GM21381 (cell line): ENCODE results near the gene RAB3D.
"Not testable (repeated sequence)": the region's sequence is repeated elsewhere in the genome, so short reads cannot be mapped to it uniquely, and the experiment has no call there.

ENCODE experiments used
- ATAC-seq: cut with Tn5 transposase; IDR thresholded peaks from one replicate; pipeline ENCODE4 v1.9.1; 2021; ENCODE audit warnings: mild to moderate bottlenecking, moderate library complexity; ENCODE audit not compliant: unreplicated experiment

Gene RAB3D

DNA sequence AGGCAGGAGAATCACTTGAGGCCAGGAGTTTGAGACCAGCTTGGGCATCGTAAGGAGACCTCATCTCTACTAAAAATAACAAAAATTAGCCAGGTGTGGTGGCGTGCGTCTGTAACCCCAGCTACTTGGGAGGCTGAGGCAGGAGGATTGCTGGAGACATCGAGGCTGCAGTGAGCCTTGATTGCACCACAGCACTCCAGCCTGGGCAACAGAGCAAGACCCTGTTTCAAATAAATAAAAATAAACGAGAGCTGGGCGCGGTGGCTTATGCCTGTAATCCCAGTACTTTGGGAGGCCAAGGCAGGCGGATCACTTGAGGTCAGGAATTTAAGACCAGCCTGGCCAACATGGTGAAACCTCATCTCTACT is 626 bp upstream of the RAB3D start:
- not testable (repeated sequence) for ATAC-seq

DNA sequence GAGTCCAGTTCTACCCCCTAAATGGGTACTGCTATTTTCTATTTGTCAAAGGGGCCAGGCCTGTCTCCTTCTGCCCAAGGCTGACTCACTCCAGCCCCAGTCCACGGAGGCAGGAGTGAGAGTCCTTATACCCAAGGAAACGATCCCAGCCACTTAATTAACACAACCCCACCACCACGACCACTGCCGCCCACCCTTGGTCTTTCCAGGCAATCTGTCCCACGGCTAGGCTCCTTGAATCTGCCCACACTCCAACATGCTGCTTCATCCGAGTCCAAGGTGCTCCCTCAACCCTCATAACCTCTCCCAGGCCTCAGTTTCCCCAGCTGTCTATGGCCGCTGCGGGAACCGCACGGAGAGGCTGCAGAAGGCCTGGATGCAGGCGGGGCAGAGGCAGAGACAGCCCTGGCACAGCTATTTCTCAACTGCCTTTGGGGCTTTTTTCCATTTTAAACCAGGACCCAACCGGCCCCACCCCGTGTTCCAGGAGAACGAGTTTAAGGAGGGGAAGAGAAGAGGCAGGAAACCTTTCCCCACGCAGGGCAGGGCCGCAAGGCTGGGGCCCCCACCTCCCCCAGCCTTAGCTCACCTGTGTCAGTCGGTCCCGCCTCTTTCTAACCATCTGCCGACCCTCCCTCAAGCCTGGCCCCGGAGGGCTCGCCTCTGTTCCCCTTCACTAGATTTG is 746 bp downstream of the RAB3D start:
- ATAC-seq = no peak

DNA sequence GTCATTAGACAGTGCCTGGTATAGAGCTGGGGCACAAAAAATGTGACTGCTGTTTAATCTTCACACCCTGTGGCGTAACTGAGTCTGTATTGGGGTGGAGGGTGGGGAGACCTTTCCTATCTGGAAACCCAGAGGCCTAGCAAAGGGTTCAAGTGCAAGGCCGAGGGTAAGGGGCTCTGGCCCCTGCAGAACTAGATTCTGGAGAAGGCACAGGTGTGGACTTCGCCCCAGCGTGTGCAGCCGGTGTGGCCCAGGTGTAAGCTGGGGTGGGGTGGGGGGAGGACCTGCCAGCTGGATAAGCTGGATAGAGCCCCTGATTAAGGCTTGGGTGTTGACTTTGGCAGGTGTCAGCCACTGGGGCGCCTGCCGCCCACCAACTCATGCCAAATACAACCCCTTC is 1.3 kb downstream of the RAB3D start:
- ATAC-seq = no peak

DNA sequence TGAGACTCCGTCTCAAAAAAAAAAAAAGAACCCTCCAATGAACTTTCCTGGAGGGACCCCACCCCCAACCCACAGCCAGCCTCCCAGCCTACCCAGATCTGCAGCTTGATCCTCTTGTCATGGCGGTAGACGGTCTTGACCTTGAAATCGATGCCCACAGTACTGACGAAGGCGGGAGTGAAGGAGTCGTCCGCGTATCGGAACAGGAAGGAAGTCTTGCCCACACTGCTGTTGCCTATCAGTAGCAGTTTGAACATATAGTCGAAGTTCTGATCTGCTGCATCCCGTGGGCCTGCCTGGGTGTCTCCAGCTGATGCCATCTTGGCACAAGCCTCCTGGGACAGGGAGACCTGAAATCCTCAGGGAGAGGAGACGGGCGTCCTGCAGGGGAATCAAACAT is 2.4 kb downstream of the RAB3D start:
- ATAC-seq = no peak

DNA sequence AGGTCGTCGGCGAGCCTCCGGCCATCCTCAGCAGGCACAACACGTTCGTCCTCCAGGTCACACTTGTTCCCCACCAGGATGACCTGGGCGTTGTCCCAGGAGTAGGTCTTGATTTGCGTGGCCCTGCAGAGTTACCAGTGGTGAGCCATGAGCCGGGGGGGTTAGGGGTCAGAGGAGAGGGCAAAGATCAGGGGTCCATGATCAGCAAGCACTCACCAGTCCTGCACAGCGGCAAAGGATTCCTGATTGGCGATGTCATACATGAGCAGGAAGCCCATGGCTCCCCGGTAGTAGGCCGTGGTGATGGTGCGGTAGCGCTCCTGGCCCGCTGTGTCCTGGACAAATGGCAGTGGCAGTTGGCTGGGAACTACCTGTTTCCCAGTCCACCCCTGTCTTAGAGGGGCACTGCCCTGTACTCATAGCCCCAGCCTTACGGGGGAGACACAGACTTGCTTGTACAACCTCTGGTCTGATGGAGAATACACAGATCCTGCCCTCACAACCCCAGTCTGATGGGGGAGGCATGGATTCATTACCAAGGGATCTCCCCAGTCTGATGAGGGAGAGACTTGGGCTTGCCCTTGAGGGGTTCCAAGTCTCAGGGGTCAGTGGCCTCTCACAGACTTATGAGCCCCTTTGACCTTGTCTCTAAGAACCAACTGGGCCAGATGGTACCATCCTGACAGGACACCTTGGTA is 3.9 kb downstream of the RAB3D start:
- ATAC-seq = no peak

DNA sequence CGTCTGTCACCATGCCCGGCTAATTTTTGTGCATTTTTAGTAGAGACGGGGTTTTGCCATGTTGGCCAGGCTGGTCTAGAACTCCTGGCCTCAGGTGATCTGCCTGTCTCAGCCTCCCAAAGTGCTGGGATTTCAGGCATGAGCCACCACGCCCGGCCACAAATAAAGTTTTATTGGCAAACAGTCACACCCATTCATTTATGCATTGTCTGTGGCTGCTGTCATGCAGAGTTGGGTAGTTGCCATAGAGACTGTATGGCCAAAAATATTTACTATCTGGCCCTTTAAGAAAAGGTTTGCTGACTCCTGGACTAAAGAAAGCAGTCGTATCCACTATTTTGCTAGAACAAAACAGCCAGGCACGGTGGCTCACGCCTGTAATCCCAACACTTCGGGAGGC is 5.6 kb downstream of the RAB3D start:
- not testable (repeated sequence) for ATAC-seq

DNA sequence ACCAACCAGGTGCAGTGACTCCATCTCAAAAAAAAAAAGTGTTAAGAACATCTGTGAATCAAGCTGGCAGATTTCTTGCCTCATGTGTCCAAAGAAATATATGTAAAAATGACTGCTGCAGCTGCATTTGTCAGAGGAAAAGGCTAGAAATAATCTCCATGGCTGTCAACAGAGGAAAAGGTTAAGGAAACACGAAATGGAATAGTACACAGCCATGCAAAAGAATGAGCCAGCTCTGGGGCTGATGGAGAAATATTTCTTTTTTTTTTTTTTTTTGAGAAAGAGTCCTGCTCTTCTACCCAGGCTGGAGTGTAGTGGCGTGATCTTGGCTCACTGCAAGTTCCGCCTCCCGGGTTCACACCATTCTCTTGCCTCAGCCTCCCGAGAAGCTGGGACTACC is 6.6 kb downstream of the RAB3D start:
- ATAC-seq = no peak

DNA sequence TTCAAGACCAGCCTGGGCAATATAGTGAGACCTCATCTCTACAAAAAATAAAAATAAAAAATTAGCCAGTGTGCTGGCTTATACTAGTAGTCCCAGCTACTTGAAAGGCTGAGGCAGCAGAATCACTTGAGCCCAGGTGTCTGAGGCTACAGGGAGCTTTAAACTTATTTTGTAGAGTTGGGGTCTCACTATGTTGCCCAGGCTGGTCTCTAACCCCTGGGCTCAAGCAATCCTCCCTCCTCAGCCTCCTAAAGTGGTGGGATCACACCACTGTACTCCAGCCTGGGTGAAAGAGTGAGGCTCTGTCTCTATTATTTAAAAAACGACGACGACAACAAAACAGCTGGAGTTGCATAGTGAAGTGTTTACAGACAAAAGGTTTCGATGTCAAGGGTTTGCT is 8.0 kb downstream of the RAB3D start:
- ATAC-seq = no peak

DNA sequence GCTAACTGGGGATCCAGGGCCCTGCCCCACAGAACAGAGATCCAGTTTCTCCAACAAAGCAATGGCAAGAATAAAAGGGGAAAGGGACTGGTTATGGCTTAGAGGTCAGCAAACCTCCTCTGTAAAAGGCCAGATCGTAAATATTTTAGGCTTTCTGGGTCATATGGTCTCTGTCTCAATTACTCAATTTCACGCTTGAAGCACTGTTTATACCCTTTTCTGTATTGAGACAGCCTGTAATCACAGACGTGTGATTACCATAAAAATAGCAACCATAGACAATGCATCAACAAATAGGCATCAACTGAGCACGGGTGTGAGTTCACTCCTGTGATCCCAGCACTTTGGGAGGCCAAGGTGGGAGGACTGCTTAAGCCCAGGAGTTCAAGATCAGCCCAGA is 9.3 kb downstream of the RAB3D start:
- no peak for ATAC-seq

DNA sequence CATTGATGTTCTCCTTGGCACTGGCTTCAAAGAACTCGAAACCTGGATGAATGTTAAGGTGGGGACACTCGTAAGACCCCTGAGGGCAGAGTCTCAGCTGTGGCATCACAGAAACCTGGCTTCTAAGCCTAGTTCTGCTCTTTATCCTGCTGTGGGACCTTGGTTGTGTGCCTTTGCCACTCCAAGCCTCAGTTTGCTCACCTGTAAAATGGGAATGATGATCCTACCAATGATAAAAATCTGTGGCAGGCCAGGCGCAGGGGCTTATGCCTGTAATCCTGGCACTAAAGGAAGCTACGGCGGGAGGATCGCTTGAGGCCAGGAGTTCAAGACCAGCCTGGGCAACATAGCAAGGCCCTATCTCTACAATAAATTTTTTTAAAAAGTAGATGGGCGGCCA is 13.9 kb downstream of the RAB3D start:
- ATAC-seq = no peak

DNA sequence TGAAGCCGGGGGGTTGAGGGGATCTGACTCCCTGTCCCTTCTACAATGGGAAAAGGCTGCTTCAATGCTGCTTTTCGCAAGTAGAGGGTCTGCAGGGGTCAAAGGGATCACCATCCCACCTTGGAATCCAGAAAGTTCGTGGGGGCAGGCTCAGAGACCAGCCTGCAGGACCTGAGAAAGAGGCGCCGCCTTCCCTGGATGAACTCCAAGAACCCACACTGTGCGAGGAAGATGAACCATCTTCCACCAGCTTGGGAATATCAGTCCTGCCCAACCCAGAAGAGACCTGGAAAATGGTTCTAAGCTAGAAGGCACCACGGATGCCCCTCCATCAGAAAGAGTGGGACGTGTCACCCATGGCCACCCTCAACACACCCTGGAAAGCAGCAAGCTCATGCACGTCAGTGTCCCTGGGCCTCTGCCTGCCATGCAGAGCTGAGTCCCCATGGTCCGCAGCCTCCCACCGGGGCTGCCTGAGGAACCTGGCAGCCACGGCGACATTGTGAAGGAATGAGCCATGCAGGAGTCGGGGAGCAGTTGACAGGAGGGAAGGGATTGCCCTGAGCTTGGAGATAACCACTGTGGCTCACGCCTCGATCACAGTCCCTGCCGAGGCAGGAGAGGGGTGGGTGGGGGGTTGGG is 14.6 kb downstream of the RAB3D start:
- no peak for ATAC-seq

DNA sequence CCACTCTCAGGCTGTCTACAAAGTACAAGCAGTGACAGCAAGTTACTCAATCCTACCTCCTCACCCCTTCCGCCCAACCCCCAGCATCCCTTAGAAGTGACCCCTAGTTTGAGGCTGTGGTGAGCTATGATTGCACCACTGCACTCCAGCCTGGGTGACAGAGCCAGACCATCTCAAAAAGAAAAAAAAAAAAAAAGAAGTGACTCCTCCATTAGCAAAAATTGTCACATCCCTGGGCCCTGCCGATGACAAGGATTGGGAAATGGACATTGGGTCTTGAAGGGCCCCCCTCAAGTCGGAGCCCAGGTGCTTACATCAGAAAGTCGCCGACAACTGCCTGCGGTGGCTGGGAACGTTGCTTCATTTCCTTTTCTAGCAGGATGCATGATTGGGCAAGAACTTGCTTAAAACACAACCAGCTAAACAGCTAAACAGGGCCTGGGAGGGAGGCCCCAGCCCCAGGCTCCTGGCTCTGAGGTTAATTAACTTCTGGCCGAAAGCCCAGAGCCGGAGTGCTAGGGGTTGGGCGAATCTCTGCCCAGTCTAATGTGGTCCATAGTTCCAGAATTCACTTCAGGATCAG is 15.3 kb downstream of the RAB3D start:
- ATAC-seq = no peak

DNA sequence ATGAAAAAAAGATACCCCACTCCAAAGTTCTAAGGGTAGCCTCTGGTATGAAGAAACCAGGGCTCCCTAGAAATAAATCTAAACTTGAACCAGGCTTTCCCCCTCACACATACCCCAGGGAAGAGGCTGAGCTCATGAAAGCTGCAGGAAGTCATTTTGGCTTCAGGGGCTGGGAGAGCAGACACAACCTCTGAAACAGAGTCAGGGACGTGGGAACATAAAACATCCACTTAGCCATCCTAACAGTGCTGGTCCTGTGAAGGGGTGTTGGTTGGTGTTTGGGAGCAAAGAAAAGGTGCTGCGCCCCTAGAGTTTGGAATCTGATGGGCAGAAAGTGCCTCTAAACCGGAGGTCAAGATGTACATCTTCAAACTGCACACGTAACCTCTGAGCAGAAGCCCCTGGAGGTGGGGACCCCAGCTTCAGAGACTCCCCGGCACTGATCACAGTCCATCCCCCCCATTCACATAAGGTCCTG is 15.8 kb downstream of the RAB3D start:
- ATAC-seq = no peak

DNA sequence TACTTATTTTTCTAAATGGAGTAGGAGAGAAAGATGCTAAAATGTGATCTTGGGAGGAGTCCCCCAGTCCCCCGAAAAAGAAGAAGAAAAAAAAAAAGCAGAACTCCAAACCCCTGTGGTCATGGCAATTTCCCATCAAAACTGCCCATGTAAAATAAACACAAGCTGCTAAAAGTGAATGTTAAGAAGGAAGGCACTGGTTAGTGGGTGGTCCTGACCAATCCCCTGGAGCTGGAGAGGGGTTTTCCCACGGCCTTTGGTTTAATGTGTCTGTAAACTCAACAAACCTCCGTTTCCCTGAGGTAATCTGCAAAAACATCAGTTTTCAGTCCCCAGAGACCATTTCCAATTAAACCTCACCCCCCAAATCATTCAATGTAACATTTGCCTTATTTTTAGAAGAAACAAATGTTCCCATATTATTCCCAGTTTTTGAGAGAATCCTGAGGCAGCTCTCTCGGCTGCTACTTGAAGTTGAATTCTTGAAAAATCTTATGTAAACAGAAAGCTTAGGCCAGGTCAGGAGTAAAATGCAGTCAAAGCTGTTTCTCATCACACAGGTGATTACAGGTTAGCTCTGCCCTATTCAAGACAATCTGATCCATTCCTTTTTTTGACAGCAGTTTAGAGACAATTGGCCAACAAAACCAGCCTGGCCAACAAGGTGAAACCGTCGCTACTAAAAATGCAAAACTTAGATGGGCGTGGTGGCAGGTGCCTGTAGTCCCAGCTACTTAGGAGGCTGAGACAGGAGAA is 17.0 kb downstream of the RAB3D start:
- ATAC-seq = no peak

DNA sequence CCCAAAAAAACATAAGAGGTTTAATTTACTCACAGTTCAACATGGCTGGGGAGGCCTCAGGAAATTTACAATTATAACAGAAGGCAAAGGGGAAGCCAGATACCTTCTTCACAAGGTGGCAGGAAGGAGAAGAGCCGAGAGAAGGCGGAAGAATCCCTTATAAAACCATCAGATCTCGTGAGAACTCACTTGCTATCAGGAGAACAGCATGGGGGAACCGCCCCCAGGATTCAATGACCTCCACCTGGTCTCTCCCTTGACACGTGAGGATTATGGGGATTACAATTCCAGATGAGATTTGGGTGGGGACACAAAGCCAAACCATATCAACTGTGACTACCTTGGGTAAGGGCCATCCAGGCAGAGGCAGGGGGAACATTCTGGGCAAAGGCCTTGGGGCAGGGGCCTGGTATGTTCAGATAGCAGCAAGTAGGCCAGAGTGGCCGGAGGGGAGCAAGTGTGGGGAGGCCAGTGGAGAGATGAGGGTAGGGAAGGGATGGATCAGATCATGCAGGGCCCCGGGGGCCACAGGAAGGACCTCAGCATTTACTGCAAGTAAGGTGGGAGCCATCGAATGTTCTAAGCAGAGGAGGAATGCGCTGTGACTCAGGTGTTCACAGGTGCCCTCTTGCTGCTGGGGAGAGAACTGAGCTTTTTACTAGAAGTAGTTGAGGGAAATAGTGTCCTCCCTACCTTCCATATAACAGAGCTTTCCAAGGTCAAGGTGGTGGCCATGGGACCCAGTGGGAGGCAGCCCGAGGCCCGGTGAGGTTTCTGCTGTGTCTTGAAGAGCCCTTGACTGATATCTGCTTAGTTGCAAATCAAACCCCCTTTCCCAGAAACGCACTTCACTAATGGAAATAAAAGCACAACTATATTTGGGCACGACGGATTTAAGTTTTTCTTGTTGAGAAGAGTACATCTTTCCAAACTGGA is 18.0 kb downstream of the RAB3D start:
- no peak for ATAC-seq

DNA sequence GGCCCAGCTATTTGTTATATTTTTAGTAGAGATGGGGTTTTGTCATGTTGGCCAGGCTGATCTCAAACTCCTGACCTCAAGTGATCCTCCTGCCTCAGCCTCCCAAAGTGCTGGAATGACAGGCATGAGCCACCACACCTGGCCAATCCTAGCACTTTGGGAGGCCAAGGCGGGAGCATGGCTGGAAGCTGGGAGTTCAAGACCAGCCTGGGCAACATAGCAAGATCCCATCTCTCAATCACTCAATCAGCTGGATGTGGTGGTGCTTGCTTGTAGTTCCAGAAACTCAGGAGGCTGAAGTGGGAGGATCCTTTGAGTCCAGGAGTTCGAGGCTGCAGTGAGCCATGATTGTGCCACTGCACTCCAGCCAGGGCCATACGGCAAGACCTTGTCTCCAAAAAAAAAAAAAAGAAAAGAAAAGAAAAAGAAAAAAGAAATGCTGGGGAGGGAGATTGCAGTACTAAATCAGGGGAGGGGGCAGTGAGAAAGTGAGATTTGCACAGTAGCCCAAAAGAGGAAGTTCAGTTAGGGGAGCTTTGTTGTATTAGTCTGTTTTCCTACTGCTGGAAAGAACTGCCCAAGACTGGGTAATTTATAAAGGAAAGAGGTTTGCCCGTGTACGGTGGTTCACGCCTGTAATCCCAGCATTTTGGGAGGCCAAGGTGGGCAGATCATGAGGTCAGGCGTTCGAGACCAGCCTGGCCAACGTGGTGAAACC is 19.0 kb downstream of the RAB3D start:
- ATAC-seq = not testable (repeated sequence)

DNA sequence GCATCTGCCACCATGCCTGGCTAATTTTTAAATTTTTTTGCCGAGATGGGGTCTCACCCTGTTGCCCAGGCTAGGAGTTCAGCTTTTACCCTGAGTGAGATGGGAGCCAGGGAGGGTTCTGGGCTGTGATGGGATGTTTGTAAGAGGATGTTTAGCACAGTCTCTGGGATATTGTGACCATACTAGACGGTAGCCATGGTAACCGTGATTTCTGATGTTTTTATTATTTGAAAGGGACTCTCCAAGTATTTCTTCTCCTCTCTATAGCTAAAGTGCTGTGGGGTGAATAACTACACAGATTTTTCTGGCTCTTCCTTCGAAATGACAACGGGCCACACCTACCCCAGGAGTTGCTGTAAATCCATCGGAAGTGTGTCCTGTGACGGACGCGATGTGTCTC is 33.1 kb downstream of the RAB3D start:
- no peak for ATAC-seq

DNA sequence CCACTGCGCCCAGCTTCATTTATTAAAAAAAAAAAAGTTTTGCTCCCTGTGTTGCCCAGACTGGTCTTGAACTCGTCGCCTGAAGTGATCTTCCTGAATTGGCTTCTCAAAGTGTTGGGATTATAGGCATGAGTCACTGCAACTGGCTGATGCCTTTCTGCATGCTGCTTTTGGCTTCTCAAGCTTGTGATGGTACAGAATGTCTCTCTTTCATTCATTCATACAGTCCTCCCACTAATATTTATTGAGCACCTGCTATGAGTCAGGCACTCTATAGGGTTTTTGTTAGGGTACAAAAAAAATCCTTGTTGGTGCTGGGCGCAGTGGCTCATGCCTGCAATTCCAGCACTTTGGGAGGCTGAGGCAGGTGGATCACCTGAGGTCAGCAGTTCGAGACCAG is 34.5 kb downstream of the RAB3D start:
- no peak for ATAC-seq

DNA sequence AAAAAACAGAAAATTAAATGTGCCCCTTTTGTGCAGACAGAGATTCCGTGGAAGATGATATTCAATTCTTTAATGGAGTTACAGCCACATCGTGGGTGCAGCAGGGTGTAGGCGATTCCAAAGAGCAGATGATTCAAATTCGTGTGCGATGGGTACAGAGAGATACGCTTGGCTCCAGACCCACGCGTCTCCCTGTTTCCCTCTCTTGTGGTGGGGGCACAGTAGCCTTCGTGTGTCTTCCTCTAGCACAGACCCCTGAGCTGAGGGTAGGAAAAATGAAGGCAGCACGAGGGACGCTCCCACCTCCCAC is 38.7 kb downstream of the RAB3D start:
- ATAC-seq = no peak
